GM23248 (cell line): Measurements from ENCODE around the gene SULT4A1. TPM values are rescaled to one million over a fixed set of nuclear protein-coding genes. Genes with fewer than 3 reads are reported as not detected.

Experiments used
- DNase-seq: peaks from one replicate; pipeline ENCODE4 v3.0.0-alpha.2; 2015
- H2AFZ ChIP-seq: fragments of 200-600 bp; sonication (generic); 2 replicates; pipeline ENCODE4 v1.6.1; 2016; ENCODE audit warnings: antibody characterized with exemption
- H3F3A ChIP-seq: fragments of 200-600 bp; sonication (generic); 2 replicates; pipeline ENCODE4 v1.6.1; 2016; ENCODE audit warnings: mild to moderate bottlenecking, antibody characterized with exemption, mixed run types; ENCODE audit not compliant: insufficient read depth
- H3K27ac ChIP-seq: fragments of 200-600 bp; sonication (generic); 2 replicates; pipeline ENCODE4 v1.5.1; 2016; ENCODE audit warnings: mild to moderate bottlenecking
- H3K27me3 ChIP-seq: fragments of 200-600 bp; sonication (generic); replicated peaks from 2 replicates; pipeline ENCODE4 v1.6.1; 2016; ENCODE audit warnings: mild to moderate bottlenecking; ENCODE audit not compliant: insufficient read depth
- H3K36me3 ChIP-seq: fragments of 200-600 bp; sonication (generic); 2 replicates; pipeline ENCODE4 v1.6.1; 2016; ENCODE audit warnings: low read depth, mild to moderate bottlenecking
- H3K4me1 ChIP-seq: fragments of 200-600 bp; sonication (generic); 2 replicates; pipeline ENCODE4 v1.6.1; 2016; ENCODE audit warnings: mild to moderate bottlenecking; ENCODE audit not compliant: insufficient read depth
- H3K4me2 ChIP-seq: fragments of 200-600 bp; sonication (generic); one replicate; pipeline ENCODE4 v1.6.1; 2016; ENCODE audit warnings: mild to moderate bottlenecking; ENCODE audit not compliant: unreplicated experiment
- H3K4me3 ChIP-seq: fragments of 200-600 bp; sonication (generic); 2 replicates; pipeline ENCODE4 v1.5.1; 2016; ENCODE audit warnings: mild to moderate bottlenecking
- H3K79me2 ChIP-seq: fragments of 200-600 bp; sonication (generic); 2 replicates; pipeline ENCODE4 v1.6.1; 2016; ENCODE audit warnings: mild to moderate bottlenecking; ENCODE audit not compliant: insufficient read depth
- H3K9ac ChIP-seq: fragments of 200-600 bp; sonication (generic); 2 replicates; pipeline ENCODE4 v1.6.1; 2016; ENCODE audit warnings: mild to moderate bottlenecking
- H3K9me2 ChIP-seq: fragments of 200-600 bp; sonication (generic); 2 replicates; pipeline ENCODE4 v1.6.1; 2016; ENCODE audit warnings: mixed run types, mild to moderate bottlenecking, moderate library complexity; ENCODE audit not compliant: insufficient read depth
- H3K9me3 ChIP-seq: fragments of 200-600 bp; sonication (generic); one replicate; pipeline ENCODE4 v1.6.1; 2017; ENCODE audit warnings: low read depth
- H4K20me1 ChIP-seq: fragments of 200-600 bp; sonication (generic); 2 replicates; pipeline ENCODE4 v1.6.0; 2016; ENCODE audit not compliant: insufficient read depth
- EZH2 ChIP-seq: fragments of 200-600 bp; sonication (generic); IDR thresholded peaks from 2 replicates; pipeline ENCODE4 v1.6.1; 2018; ENCODE audit warnings: antibody characterized with exemption, mild to moderate bottlenecking; ENCODE audit not compliant: insufficient read depth, poor library complexity, severe bottlenecking
- EZH2phosphoT487 ChIP-seq: fragments of 200-600 bp; sonication (generic); IDR thresholded peaks from 2 replicates; pipeline ENCODE4 v1.6.1; 2018; ENCODE audit warnings: antibody characterized with exemption, moderate library complexity, mild to moderate bottlenecking, low read depth; ENCODE audit not compliant: insufficient read depth
- WGBS, 2 experiments: methylation state at CpG; one replicate each; pipeline ENCODE4 v1.1.6; 2015 to 2017; ENCODE audit warnings: low lambda C conversion rate in 2 of 2, low coverage in 1 of 2; ENCODE audit errors: missing lambda C conversion rate in 2 of 2; 5-methylcytosine and 5-hydroxymethylcytosine counted together
- in situ Hi-C: fragments of 300-500 bp; cut with MboI; formaldehyde crosslinking; loops from 2 replicates; pipeline ENCODE4 v1.15.0; 2020
- polyA plus RNA-seq: library from polyadenylated mRNA; unstranded; fragments of >200 nt; fragmentation: Nextera tagmentation; extraction: Ambion mirVana; gene quantifications from 2 replicates; pipeline ENCODE4 v1.2.1, GENCODE V29; 2016
- total RNA-seq: library from RNA; depleted of rRNA; stranded (reverse); fragments of >200 nt; shearing (Covaris generic); gene quantifications from 2 replicates; pipeline ENCODE4 v1.2.3, GENCODE V29; 2014

Gene SULT4A1
- total and polyA plus RNA-seq, 2 experiments from 2014 or later = not detected

DNA sequence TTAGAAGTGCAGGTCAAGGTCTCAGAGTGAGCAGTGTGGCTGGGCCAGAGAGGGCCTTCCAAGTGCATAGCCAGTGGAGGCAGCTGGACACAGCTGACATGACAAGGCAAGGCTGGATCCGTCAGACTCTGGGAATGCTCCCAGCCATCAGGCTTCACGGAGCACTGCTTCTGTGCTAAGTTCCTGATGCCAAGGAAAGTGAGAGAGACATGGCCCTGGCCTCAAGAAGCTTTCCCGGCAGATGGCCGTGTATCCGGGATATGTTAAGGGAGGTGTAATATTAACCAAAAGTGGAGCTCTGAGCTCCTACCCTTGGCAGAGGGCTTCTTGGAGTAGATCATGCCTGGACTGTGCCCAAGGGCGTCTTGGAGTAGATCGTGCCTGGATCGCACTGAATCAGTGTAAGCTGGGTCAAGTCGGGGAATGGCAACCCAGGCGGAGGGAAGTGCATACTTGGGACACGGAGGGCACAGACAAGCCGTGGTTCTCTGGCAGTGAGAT, 42.8 kb downstream of the SULT4A1 start:
- Histone ChIP-seq H3K9me2 (no peaks in the 10 kb centered on the region), H4K20me1 (no peaks in the 10 kb centered on the region), H3K9me3 (no peaks in the 10 kb centered on the region), H3K27me3 (no peaks in the 10 kb centered on the region), H3K27ac (no peak overlapping the region), H3K9ac (no peak overlapping the region), H3K79me2 (no peaks in the 10 kb centered on the region), H2AFZ (no peak overlapping the region), H3F3A (no peaks in the 10 kb centered on the region), H3K36me3 (no peaks in the 10 kb centered on the region), H3K4me3 (no peak overlapping the region), H3K4me2 (no peak overlapping the region), H3K4me1 (no peaks in the 10 kb centered on the region)
- in situ Hi-C loops = no loop called here
- 46 to 55% methylated on average over 11 to 12 of the region's 12 CpGs for WGBS, 2 experiments
- DNase-seq = no peak
- TF ChIP-seq EZH2phosphoT487 (no peak), EZH2 (no peak)

DNA sequence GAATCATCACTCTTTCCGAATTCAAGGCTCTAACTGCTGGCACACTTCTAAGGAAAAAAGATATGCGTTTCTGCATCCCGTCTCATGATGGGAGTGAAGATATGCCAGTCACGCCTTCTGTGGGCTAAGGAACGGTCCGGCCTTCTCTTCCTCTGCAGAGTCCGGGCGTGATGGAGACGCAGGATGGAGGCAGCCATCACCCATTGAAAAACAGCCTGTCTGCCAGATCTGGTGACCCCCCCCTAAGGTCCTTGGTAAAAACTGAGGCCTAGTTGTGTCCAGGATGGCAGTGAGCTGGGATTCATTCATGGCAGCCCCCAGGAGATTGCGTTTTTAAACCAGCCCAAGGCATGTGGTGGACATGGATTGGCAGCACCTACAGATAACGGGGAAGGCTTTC, 43.3 kb downstream of the SULT4A1 start:
- Histone ChIP-seq H3K4me1 (no peaks in the 10 kb centered on the region), H3K27ac (no peak overlapping the region), H4K20me1 (no peaks in the 10 kb centered on the region), H3F3A (no peaks in the 10 kb centered on the region), H3K9ac (no peak overlapping the region), H3K4me2 (no peak overlapping the region), H3K27me3 (no peaks in the 10 kb centered on the region), H3K79me2 (no peaks in the 10 kb centered on the region), H2AFZ (no peak overlapping the region), H3K9me3 (no peaks in the 10 kb centered on the region), H3K36me3 (no peaks in the 10 kb centered on the region), H3K9me2 (no peaks in the 10 kb centered on the region), H3K4me3 (no peak overlapping the region)
- no peak for DNase-seq
- in situ Hi-C loops = no loop called here
- WGBS, 2 experiments = 83 to 87% methylated on average over 11 of the region's 11 CpGs
- no peak for TF ChIP-seq EZH2phosphoT487
- TF ChIP-seq EZH2 = no peak

DNA sequence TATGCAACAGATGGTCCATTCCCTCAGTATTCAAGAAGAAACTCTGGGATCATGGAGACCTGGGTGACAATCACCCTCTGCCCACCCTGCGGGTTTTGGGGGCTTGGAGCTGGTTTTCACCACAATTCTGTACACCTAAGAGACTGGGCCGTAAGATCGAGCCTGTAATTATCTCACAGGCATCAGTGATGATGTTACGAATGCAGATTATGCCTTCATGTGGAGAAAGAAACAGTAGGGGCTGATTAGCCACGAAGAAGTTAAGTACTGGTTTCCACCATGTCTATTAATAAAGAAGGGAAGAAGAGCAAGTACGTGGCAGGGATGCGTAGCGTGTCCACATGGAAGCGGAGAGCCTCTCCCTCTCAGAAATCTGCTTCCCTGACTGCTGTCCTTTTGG, 44.9 kb downstream of the SULT4A1 start:
- no peak for DNase-seq
- Histone ChIP-seq H3K9me2 (no peaks in the 10 kb centered on the region), H3K79me2 (peaks cover 12% of the 10 kb centered on the region), H4K20me1 (no peaks in the 10 kb centered on the region), H3K36me3 (no peaks in the 10 kb centered on the region), H2AFZ (no peak overlapping the region), H3K27me3 (no peaks in the 10 kb centered on the region), H3K4me3 (no peak overlapping the region), H3K4me2 (no peak overlapping the region), H3K9ac (no peak overlapping the region), H3K9me3 (no peaks in the 10 kb centered on the region), H3K27ac (no peak overlapping the region), H3K4me1 (peaks cover 4% of the 10 kb centered on the region; the same call in 1 of the 2 replicates), H3F3A (no peaks in the 10 kb centered on the region)
- in situ Hi-C loops = no loop called here
- WGBS, 2 experiments = 94 to 95% methylated on average over 9 of the region's 9 CpGs
- TF ChIP-seq EZH2phosphoT487 (no peak), EZH2 (no peak)

DNA sequence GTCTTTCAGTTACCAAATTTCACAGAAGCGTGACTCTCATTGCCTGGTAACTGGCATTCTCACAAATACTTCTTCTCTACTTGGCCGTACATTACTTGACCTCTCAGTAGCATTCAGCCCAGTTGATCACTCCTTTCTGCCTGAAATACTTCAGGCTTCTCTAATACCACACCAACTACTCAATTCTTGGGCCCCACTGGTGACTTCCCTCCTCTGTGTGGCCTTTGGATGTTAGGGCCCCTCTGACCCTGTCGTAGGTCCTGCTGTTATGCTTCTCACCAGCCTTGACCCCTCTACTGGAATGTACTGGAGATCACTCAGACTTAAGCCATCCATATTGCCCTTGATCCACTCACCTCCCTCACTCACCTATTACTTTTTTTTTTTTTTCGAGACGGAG, 48.0 kb downstream of the SULT4A1 start:
- H3K36me3 ChIP-seq = no peaks in the 10 kb centered on the region
- TF ChIP-seq EZH2 = no peak
- no peak for TF ChIP-seq EZH2phosphoT487
- no peaks in the 10 kb centered on the region for H3K27me3 ChIP-seq
- H3K27ac ChIP-seq = no peak overlapping the region
- no peak overlapping the region for H3K4me3 ChIP-seq
- no peak overlapping the region for H2AFZ ChIP-seq
- H4K20me1 ChIP-seq = no peaks in the 10 kb centered on the region
- no peaks in the 10 kb centered on the region for H3K9me2 ChIP-seq
- H3K9me3 ChIP-seq = no peaks in the 10 kb centered on the region
- H3K79me2 ChIP-seq = peaks cover 12% of the 10 kb centered on the region
- H3K4me1 ChIP-seq = peaks cover 4% of the 10 kb centered on the region; the same call in 1 of the 2 replicates
- H3F3A ChIP-seq = no peaks in the 10 kb centered on the region
- in situ Hi-C loops = no loop called here
- no peak overlapping the region for H3K9ac ChIP-seq
- H3K4me2 ChIP-seq = no peak overlapping the region
- 97 to 98% methylated on average over 5 of the region's 5 CpGs for WGBS, 2 experiments
- no peak for DNase-seq
